GM21367 (cell line): ENCODE results near the gene CFI.

Source experiments
- ATAC-seq: cut with Tn5 transposase; IDR thresholded peaks from one replicate; pipeline ENCODE4 v1.9.1; 2021; ENCODE audit not compliant: unreplicated experiment

Gene CFI

GRCh38 chr4:109733728-109734127 is 68.1 kb downstream of the CFI start:
- no peak for ATAC-seq

- ATAC-seq: no peak
Observed at GRCh38 chr4:109730619-109731545, 70.9 kb downstream of the CFI start.

- peak; percentile 83 for ATAC-seq
Observed at GRCh38 chr4:109729718-109730618, 71.8 kb downstream of the CFI start, which contains the start of gene PLA2G12A. Gene PLA2G12A (minus strand): TSS chr4:109730070. CDS start chr4:109729809, 261 bp downstream.

GRCh38 chr4:109729117-109729717 is 72.6 kb downstream of the CFI start:
- no peak for ATAC-seq

- ATAC-seq: no peak
Observed at GRCh38 chr4:109728385-109728784, 73.4 kb downstream of the CFI start.

- ATAC-seq: no peak
Observed at GRCh38 chr4:109723110-109723509, 78.7 kb downstream of the CFI start.

- no peak for ATAC-seq
Observed at GRCh38 chr4:109722357-109722756, 79.4 kb downstream of the CFI start.

- no peak for ATAC-seq
Observed at GRCh38 chr4:109721033-109721432, 80.8 kb downstream of the CFI start.

- no peak for ATAC-seq
Observed at GRCh38 chr4:109719604-109720003, 82.2 kb downstream of the CFI start.

GRCh38 chr4:109718759-109719158 is 83.0 kb downstream of the CFI start:
- ATAC-seq: no peak

GRCh38 chr4:109713500-109713899 is 88.3 kb downstream of the CFI start:
- no peak for ATAC-seq

GRCh38 chr4:109708990-109709389 is 92.8 kb downstream of the CFI start:
- ATAC-seq: peak; percentile 87

- no peak for ATAC-seq
Observed at GRCh38 chr4:109708435-109708834, 93.4 kb downstream of the CFI start.

GRCh38 chr4:109703664-109704361 is 98.0 kb downstream of the CFI start:
- ATAC-seq: no peak

GRCh38 chr4:109702950-109703663 is 98.7 kb downstream of the CFI start, which contains the start of gene CASP6:
Gene CASP6 (minus strand): TSS chr4:109703445. CDS start chr4:109703395, 50 bp downstream.
- peak; percentile 71 for ATAC-seq

- no peak for ATAC-seq
Observed at GRCh38 chr4:109701566-109702410, 100.0 kb downstream of the CFI start.

GRCh38 chr4:109699553-109700225 is 102.1 kb downstream of the CFI start:
- ATAC-seq: no peak

- ATAC-seq: no peak
Observed at GRCh38 chr4:109698656-109699055, 103.1 kb downstream of the CFI start.
